Measurements from ENCODE around the gene TESPA1.

- no peak for TF ChIP-seq CTCF (IDR thresholded peaks at IDR 0.05)
- no peak for TF ChIP-seq SIN3A (IDR thresholded peaks at IDR 0.05; ENCODE audit: borderline replicate concordance, low read depth, low read length)
- TF ChIP-seq ZBTB33 (IDR thresholded peaks at IDR 0.05; ENCODE audit: borderline replicate concordance, low read depth) = no peak
- TF ChIP-seq TAF1 (IDR thresholded peaks at IDR 0.05; ENCODE audit: borderline replicate concordance, low read depth, low read length) = no peak
- TF ChIP-seq RFX5 (IDR thresholded peaks at IDR 0.05; ENCODE audit: low read length) = no peak
- TF ChIP-seq EP300 (IDR thresholded peaks at IDR 0.05; ENCODE audit: borderline replicate concordance in 1 of 2, low read depth in 1 of 2, low read length in 1 of 2) = no peak
These were observed 5.3 kb upstream of the TESPA1 start for GRCh38 chr12:54989829-54990228.
